Measurements from ENCODE around the gene TMEM163.
"Not testable (repeated sequence)": the region's sequence is repeated elsewhere in the genome, so short reads cannot be mapped to it uniquely, and the experiment has no call there.

TMEM163 gene

GRCh38 chr2:134718817-134719814 lies at the start of gene TMEM163:
Gene TMEM163, minus strand, starts transcription at chr2:134719000.
- peak in 5 of 51 donors; percentile 8 to 34 (median 19) for DNase-seq

GRCh38 chr2:134766583-134766982 lies 47.8 kb upstream of the TMEM163 start:
- no peak for DNase-seq

- no peak for DNase-seq
Observed at GRCh38 chr2:134765987-134766386, 47.2 kb upstream of the TMEM163 start.

GRCh38 chr2:134764164-134764563 lies 45.4 kb upstream of the TMEM163 start:
- DNase-seq: no peak

GRCh38 chr2:134763164-134763710 lies 44.4 kb upstream of the TMEM163 start:
- DNase-seq: no peak

- DNase-seq: no peak
Observed at GRCh38 chr2:134762508-134762907, 43.7 kb upstream of the TMEM163 start.

- DNase-seq: no peak
Observed at GRCh38 chr2:134760385-134760784, 41.6 kb upstream of the TMEM163 start.

GRCh38 chr2:134758633-134759032 lies 39.8 kb upstream of the TMEM163 start:
- DNase-seq: no peak

- DNase-seq: not testable (repeated sequence)
Observed at GRCh38 chr2:134751981-134752380, 33.2 kb upstream of the TMEM163 start.

- DNase-seq: no peak
Observed at GRCh38 chr2:134745546-134745945, 26.7 kb upstream of the TMEM163 start.

- no peak for DNase-seq
Observed at GRCh38 chr2:134745023-134745422, 26.2 kb upstream of the TMEM163 start.

- peak in 2 of 51 donors; percentile 3 to 30 for DNase-seq
Observed at GRCh38 chr2:134739879-134740301, 21.1 kb upstream of the TMEM163 start.

- no peak for DNase-seq
Observed at GRCh38 chr2:134739236-134739878, 20.6 kb upstream of the TMEM163 start.

GRCh38 chr2:134738141-134738870 lies 19.5 kb upstream of the TMEM163 start:
- no peak for DNase-seq

- no peak for DNase-seq
Observed at GRCh38 chr2:134737671-134738070, 18.9 kb upstream of the TMEM163 start.

GRCh38 chr2:134736167-134736880 lies 17.5 kb upstream of the TMEM163 start:
- no peak for DNase-seq

- DNase-seq: no peak
Observed at GRCh38 chr2:134728163-134728562, 9.4 kb upstream of the TMEM163 start.

GRCh38 chr2:134727385-134727784 lies 8.6 kb upstream of the TMEM163 start:
- no peak for DNase-seq

GRCh38 chr2:134726645-134727044 lies 7.8 kb upstream of the TMEM163 start:
- DNase-seq: no peak

- DNase-seq: no peak
Observed at GRCh38 chr2:134725876-134726275, 7.1 kb upstream of the TMEM163 start.

- DNase-seq: no peak
Observed at GRCh38 chr2:134724341-134724740, 5.5 kb upstream of the TMEM163 start.

Measured in hypothalamus (tissue), 51 donors.